ENCODE measurements around the gene TMEM217. TPM values are rescaled to one million over a fixed set of nuclear protein-coding genes. Genes with fewer than 3 reads are reported as not detected.
"Not testable (repeated sequence)": the region's sequence is repeated elsewhere in the genome, so short reads cannot be mapped to it uniquely, and the experiment has no call there.

TMEM217 gene
- total RNA-seq, 1 experiment from 2014 or later, result 0.10 TPM

DNA sequence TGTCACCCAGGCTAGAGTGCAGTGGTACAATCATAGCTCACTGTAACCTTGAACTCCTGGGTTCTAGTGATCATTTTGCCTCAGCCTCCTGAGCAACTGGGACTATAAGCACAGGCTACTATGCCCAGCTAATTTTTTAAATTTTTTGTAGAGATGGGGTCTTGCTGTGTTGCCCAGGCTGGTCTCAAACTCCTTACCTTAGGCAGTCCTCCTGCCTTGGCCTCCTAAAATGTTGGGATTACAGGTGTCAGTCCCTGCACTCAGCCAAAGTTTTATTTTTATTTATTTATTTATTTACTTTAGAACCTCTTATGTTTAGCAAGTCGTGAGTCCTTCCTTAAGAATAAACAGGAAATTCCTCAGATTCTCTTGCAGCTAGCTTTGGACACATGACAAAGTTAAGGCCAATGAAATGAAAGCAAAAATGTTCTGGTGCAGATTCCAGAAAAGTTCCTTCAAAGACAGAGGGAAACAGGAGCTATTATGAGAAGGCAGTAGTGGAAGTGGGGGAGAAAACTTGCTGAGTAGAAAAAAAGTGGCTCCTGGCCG, 68.9 kb downstream of the TMEM217 start:
- DNase-seq (ENCODE audit: extremely low read depth, low read depth), result no peak

DNA sequence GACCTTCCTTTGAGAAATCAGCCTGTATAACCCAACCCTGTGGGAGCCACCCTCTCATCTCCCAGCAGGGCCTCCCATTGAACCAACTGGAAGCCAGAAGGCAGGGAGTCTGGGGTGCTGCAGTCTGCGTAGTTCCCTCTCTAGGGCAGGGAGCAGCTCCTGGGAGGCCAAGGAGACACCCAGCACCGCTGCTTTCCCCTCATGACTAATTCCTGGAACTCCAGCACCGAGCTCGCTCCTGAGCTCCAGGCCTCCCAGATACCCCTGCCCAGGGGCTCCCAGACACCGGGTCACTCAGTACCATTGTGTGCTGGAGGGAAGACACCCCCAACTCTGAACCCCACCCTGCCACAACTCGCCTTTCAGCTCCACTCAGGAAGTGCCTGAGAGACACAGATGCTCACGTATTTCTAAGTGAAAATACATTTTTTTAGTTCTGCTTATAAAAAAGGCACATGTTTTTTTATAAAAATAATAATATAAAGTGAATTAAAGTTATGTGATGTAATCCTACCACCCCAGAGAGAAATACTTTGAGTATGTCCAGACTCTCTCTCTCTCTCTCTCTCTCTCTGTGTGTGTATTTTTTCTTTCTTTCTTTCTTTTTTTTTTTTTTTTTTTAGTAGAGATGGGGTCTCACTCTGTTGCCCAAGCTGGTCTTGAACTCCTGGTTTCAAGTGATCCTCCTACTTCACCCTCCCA, 70.5 kb downstream of the TMEM217 start:
- DNase-seq (ENCODE audit: extremely low read depth, low read depth), result no peak

DNA sequence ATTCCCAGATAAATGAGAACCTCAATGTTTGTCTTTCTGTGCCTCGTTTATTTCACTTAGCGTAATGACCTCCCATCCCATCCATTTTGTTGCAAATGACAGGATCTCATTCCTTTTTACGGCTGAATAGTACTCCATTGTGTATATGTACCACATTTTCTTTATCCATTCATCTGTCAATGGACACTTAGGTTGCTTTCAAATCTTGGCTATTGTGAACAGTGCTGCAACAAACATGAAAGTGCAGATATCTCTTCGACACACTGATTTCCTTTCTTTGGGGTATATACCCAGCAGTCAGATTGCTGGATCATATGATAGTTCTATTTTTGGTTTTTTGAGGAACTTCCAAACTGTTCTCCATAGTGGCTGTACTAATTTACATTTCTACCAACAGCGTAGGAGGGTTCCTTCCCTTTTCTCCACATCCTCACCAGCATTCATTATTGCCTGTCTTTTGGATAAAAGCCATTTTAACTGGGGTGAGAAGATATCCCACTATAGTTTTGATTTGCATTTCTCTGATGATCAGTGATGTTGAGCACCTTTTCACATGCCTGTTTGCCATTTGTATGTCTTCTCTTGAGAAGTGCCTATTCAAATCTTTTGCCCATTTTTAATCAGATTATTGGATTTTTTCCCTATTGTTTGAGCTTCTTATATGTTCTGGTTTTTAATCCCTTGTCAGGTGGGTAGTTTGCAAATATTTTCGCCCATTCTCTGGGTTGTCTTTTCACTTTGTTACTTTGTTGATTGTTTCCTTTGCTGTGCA, 71.8 kb downstream of the TMEM217 start:
- not testable (repeated sequence) for DNase-seq (ENCODE audit: extremely low read depth, low read depth)

DNA sequence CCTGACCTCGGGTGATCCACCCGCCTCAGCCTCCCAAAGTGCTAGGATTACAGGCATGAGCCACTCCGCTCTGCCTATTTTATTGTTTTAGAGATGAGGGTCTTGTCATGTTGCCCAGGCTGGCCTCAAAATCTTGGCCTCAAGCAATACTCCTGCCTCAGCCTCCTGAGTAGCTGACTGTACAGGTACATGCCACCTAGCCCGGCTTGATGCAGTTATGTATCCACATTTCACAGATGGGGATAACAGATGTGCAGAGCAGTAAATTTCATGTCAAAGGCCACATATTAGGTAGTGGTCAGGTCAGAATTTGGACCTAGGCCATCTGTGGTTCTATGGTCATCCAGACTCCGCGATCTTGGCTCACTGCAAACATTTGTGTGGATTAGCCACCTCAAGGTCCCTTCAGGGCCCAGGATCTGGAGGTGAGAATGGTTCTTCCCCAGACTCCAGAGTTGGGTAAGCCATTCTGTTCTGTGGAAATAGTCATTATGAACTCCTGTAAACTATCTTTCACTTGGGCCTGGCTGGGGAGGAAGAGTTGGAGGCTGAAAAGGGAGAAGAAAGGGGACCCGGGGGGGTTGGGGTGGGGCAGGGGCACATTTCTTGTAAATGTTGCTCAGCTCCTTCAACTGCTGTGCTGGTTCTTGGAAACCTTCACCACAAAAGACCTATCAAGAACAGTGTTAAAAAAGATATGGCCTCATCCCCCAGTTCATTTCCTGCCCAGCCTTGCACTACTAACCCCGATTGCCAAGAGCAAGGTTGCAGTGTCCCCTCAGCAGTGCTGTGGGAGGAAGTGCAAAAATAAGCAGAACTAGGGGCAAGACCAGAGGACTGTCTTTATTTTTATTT, 75.0 kb downstream of the TMEM217 start:
- DNase-seq (ENCODE audit: extremely low read depth, low read depth), result no peak

DNA sequence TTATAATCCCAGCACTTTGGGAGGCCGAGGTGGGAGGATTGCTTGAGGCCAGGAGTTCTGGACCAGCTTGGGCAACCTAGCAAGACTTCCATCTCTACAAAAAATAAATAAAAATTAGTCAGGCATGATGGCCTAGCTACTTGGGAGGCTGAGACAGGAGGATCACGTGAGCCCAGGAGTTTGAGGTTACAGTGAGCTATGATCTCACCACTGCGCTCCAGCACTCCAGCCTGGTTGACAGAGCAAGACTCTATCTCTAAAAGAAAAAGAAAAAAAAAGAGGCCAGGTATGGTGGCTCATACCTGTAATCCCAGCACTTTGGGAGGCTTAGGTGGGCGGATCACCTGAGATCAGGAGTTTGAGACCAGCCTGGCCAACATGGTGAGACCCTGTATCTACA, 77.3 kb downstream of the TMEM217 start:
- DNase-seq (ENCODE audit: extremely low read depth, low read depth), result not testable (repeated sequence)

DNA sequence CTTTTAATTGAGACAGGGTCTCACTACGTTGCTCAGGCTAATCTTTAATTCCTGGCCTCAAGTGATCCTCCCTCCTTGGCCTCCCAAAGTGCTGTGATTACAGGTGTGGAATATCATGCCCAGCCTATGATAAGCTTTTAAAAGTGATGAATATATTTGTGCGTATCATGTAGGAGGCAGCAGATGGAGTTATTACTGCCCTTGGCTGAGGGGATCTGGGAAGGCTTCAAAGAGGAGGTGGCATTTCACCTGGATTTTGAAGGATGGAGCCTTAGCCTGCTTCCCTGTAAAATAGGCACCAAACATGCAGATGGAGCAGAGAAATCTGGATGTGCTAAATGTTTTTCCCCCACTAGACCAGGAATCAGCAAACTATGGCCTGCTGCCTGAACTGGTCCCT, 77.9 kb downstream of the TMEM217 start:
- DNase-seq (ENCODE audit: extremely low read depth, low read depth), result no peak

DNA sequence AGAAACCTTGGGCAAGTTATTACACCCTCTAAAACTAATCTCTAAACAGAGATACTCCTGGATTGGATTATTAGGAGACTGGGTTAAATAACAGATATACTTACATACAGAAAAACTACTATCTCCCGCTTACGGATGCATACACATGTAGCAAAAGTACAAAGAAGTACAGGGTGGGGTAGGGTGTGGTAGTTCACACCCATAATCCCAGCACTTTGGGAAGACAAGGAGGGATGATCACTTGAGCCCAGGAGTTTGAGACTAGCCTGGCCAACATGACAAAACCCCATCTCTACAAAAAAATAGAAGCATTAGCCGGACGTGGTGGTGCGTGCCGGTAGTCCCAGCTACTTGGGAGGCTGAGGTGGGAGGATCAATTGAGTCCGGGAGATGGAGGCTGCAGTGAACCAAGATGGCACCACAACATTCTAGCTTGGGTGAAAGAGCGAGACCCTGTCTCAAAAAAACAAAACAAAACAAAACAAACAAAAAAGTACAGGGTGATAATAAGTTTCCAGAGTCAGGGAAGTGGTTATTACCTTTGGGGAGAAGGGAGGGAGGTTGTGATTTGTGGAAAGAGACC, 79.9 kb downstream of the TMEM217 start:
- DNase-seq (ENCODE audit: extremely low read depth, low read depth), result no peak

DNA sequence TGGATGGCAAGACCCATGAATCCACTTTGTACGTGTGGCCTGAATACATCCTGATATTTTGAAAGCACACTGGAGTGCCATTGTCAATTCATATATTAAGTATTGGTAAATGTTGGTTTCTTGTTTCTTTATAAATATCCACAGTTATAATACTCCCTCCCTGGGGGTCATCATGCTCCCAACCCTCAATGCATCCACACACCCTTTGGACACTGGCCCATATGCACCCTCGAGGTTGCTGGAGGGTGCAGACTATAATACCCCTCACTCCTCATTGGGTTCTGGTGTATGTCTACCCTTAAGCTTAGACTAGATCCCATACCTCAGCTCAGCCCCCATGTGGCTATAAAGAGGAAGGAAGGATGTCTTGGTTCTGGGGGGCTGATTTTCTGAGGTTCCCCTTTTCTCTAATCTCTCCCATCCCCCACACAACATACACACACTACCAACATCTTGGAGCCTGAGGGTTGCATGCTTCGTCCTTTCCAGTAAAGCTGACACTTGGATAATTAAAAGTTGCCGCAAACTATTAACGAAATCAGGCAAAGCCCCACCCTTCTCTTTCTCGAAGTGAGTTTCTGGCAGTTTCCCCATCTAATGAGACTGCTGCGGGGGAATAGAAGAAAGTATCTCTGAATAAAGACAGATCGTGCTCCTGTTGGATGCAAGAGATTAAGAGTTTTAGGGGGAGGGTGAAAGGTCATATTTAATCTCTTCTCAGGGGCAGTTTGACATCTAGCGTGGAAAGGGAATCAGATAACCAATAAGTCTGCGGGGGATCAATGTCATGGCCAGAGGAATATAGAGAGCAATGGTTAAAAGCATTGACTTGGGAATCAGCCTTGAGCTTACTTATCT, 80.6 kb downstream of the TMEM217 start:
- no peak for DNase-seq (ENCODE audit: extremely low read depth, low read depth)

DNA sequence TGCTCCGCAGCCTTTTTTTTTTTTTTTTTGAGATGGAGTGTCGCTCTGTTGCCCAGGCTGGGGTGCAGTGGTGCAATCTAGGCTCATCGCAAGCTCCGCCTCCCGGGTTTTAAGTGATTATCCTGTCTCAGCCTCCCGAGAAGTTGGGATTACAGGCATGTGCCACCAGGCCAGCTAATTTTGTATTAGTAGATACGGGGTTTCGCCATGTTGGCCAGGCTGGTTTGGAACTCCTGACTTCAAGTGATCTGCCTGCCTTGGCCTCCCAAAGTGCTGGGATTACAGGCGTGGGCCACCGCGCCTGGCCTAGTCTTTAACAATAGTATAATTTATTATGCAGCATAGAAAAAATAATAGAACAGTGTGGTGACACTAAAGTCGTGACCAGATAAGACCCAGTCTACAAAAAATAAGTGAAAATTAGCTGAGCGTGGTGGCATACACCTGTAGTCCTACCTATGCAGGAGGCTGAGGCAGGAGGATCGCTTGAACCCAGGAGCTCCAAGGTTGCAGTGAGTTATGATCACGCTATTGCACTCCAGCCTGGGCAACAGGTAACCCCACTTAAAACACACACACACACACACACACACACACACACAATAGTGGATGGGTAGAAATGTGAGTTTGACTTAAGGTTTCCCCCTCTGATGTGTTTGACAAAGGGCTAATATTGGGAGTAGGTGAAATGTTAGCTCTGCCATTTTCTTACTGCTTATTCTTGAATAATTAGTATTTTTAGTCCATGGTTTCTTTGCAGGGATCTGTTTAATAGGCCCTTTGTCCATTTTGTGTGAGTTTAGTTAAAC, 81.5 kb downstream of the TMEM217 start:
- DNase-seq (ENCODE audit: extremely low read depth, low read depth), result no peak

DNA sequence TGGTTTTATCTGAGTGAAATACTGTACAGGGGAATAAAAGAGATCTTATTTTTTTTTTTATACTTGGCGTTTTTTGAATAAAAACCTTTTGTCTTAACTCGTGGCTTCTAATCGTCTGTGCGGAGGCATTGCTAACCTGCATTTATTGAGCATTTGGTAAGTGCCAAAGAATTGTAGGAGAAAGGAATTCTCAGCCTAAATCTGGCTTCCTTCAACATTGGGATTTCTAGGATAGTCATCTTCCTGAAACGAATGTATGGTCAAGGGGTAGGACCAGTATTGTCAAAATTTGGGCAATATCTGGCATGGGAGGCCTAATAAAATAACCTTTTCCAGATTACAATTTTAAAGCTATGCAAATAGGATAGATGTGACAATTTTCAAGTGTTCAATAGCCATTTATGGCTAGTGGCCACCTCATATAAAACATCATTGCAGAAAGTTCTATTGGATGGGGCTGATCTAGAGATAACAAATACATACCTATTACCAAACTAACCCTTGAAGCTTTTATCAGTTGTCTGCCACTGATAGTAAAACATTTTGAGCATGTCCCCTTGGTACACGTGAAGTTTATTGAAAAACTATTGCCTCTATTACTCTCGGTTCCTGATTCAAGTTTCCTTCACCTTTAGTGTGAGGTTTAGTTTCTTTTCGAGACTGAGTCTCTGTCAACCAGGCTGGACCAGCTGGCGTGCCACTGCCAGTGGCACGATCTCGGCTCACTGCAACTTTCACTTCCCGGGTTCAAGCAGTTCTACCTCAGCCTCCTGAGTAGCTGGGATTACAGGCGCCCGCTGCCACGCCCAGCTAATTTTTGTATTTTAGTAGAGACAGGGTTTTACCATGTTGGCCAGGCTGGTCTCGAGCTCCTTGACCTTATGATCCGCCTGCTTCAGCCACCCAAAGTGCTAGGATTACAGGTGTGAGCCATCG, 82.3 kb downstream of the TMEM217 start:
- no peak for DNase-seq (ENCODE audit: extremely low read depth, low read depth)

DNA sequence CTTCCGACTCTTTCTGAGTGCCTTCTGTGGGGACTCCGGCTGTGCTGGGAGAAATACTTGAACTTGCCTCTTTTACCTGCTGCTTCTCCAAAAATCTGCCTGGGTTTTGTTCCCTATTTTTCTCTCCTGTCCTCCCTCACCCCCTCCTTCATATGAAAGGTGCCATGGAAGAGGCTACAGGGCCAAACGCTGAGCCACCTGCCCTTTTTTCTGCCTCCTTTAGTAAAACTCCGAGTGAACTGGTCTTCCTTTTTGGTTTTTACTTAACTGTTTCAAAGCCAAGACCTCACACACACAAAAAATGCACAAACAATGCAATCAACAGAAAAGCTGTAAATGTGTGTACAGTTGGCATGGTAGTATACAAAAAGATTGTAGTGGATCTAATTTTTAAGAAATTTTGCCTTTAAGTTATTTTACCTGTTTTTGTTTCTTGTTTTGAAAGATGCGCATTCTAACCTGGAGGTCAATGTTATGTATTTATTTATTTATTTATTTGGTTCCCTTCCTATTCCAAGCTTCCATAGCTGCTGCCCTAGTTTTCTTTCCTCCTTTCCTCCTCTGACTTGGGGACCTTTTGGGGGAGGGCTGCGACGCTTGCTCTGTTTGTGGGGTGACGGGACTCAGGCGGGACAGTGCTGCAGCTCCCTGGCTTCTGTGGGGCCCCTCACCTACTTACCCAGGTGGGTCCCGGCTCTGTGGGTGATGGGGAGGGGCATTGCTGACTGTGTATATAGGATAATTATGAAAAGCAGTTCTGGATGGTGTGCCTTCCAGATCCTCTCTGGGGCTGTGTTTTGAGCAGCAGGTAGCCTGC, 83.2 kb downstream of the TMEM217 start:
- DNase-seq (ENCODE audit: extremely low read depth, low read depth), result no peak

DNA sequence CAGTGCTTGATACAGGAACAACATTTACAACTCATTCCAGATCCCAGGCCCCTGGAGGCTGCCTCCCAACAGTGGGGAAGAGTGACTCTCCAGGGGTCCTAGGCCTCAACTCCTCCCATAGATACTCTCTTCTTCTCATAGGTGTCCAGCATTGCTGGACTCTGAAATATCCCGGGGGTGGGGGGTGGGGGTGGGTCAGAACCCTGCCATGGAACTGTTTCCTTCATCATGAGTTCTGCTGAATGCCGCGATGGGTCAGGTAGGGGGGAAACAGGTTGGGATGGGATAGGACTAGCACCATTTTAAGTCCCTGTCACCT, 83.8 kb downstream of the TMEM217 start:
- DNase-seq (ENCODE audit: extremely low read depth, low read depth), result no peak

DNA sequence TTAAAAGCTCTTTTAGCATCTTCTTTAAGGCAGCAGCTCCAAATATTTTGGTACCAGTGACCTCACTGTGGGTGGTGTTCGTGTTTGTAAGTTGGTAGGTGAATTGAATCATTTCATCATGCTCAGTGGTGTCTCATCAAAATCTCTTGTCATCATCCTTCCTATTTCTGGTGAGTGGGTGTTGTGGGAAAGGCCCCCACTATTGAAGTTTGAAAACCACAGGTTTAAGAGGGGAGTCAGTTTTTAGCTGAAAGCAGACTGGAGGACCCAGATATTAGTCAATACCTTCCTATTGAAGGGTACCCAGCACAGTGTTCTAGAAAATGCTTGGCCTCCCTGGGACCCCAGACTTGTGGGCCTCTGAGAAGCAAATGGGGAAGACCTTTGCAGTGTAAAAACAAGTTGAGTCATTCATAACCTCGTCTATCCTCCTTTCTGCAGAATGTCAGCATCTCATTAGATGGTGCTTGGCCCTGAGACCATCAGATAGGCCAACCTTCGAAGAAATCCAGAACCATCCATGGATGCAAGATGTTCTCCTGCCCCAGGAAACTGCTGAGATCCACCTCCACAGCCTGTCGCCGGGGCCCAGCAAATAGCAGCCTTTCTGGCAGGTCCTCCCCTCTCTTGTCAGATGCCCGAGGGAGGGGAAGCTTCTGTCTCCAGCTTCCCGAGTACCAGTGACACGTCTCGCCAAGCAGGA, 84.3 kb downstream of the TMEM217 start:
- DNase-seq (ENCODE audit: extremely low read depth, low read depth), result no peak

DNA sequence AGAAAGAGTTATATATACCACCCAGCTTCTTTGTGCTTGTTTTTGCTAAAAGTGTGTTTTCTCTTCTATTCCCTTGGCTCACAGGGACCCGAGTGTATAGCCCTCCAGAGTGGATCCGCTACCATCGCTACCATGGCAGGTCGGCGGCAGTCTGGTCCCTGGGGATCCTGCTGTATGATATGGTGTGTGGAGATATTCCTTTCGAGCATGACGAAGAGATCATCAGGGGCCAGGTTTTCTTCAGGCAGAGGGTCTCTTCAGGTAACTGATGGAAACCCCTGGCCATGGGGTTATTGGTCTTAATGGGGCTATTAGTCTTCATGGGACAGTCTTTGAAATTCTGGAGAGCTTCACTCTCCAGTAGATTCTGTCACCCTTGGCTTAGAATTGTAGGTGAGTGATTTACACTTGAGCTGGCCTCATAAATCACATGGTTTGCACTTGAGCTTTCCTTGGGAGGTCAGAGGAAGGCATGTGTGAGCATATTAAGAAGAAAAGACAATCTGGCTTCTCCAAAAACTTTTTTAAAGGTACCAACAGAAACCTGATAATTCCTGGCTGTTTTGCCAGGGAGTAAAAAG, 84.9 kb downstream of the TMEM217 start:
- DNase-seq (ENCODE audit: extremely low read depth, low read depth), result no peak

DNA sequence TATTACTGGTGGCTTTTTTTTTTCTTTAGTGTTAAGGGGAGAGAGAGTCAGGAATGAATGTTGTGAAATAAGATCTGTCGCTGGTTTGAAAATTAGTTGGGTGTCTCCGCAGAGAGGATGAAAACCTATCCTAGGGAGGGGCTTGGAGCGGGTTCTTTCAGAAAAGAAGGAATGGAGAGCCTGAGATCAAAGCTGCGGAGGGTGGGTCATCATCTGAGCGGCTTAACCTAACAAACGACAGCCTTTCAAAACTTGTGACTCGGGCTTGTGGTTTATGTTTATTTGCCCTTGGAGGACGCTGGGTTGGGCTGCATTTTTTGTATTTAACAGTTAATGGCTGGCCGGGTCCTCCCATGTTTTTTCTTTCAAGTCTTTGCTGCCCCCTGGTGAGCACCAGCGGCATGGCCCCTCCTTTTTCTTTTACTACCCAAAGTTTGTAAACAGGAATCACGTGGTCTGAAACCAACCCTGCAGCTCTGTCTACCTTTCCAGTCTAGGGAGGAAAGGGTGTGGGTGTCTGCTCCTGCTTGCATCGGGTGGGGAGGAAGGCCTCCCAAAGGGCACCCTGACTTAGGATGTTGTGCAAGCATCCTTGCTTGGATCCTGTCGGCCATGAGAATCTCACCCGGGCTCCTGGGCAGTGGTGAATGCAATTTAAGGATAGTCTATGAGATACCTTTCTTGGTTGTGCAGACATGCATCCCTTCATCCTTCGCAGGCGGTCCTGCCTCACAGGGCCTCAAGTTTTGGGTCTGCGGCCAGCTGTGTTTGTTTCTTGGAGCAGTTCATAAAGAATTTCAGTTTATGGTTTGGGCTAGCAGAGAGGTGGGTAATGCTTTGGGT, 85.8 kb downstream of the TMEM217 start:
- peak; percentile 79 for DNase-seq (ENCODE audit: extremely low read depth, low read depth)

Measured in NCI-H460 (cell line).